Right cardiac atrium (tissue), 5 donors: ENCODE results near the gene PFAS. TPM values are rescaled to one million over a fixed set of nuclear protein-coding genes. Genes with fewer than 3 reads are reported as not detected.
A peak's percentile ranks its signal among the peaks of the same experiment; 100 is the strongest.

Source experiments
- ATAC-seq, 2 donors: fragments of 200-7000 bp; cut with Tn5 transposase; one replicate each; pipeline versions ENCODE4 v1.8.0 to v1.9.1; 2020; ENCODE audit warnings: moderate library complexity in 2 of 2, mild to moderate bottlenecking in 1 of 2
- DNase-seq, 3 donors: peaks; one replicate each; pipeline ENCODE4 v3.0.0-alpha.2; 2020
- H3K27ac ChIP-seq: one replicate; pipeline ENCODE4 v1.5.1; 2013; ENCODE audit warnings: mild to moderate bottlenecking, low read length, control low read depth, moderate library complexity
- H3K27me3 ChIP-seq: one replicate; pipeline ENCODE4 v1.6.1; 2013; ENCODE audit not compliant: control insufficient read depth, insufficient read depth
- H3K4me1 ChIP-seq: one replicate; pipeline ENCODE4 v1.6.1; 2013; ENCODE audit warnings: low read length; ENCODE audit not compliant: control insufficient read depth, insufficient read depth
- H3K4me3 ChIP-seq: one replicate; pipeline ENCODE4 v1.5.1; 2013; ENCODE audit warnings: low read length, control low read depth
- H3K9me3 ChIP-seq: one replicate; pipeline ENCODE4 v1.6.1; 2013; ENCODE audit warnings: low read length; ENCODE audit not compliant: control insufficient read depth
- WGBS: extraction: QIAGEN DNeasy Blood & Tissue Kit; methylation state at CpG from one replicate; pipeline ENCODE4 v1.1.7; 2013; 5-methylcytosine and 5-hydroxymethylcytosine counted together
- intact Hi-C, 4 donors: fragments of 100-400 bp; cut with DNase I; formaldehyde crosslinking; loops; one replicate each; pipeline versions ENCODE4 v1.11.0 to v1.14.0; 2022 to 2023
- polyA plus RNA-seq: library from polyadenylated mRNA; stranded (reverse); fragments of 200-250 nt; gene quantifications from one replicate; pipeline ENCODE4 v1.2.3, GENCODE V29; 2013
- total RNA-seq, 4 donors: library from RNA; stranded (reverse); fragmentation: NEBNext Ultra II Directional; extraction: Animal tissue kit (Norgen Biotek cat#: 25700); gene quantifications; one replicate each; pipeline ENCODE4 v1.2.1, GENCODE V29; 2021
- donor health status: healthy with polysubstance abuse.
- donor health status: DM: no; HTN: yes; CAD: no.
- donor health status: DM: no; HTN: no; CAD: no.
- donor health status: DM: no; HTN: yes; CAD: no; lungs with severe emphysema.
- donor health status: DM: yes; HTN: yes; CAD: no.

Gene PFAS
- total and polyA plus RNA-seq, 5 donors = 7.5 to 19.7 (median 14.6) TPM

- peak; percentile 85 to 94 (median 94) for DNase-seq
- Histone ChIP-seq H3K4me1 (peaks cover 4% of the 10 kb centered on the region), H3K27me3 (no peaks in the 10 kb centered on the region), H3K9me3 (no peaks in the 10 kb centered on the region), H3K4me3 (peak overlapping the region; percentile 92), H3K27ac (peak overlapping the region; percentile 1)
- intact Hi-C loops = no loop called here
- WGBS = 5% methylated on average over 17 of the region's 17 CpGs
- ATAC-seq = no peak
These were observed 40.0 kb downstream of the PFAS start for GRCh38 chr17:8289103-8289397.

GRCh38 chr17:8290043-8290442 is 41.0 kb downstream of the PFAS start:
- Histone ChIP-seq H3K4me1 (peaks cover 10% of the 10 kb centered on the region), H3K9me3 (no peaks in the 10 kb centered on the region), H3K4me3 (no peak overlapping the region), H3K27ac (no peak overlapping the region), H3K27me3 (no peaks in the 10 kb centered on the region)
- DNase-seq (no peak), ATAC-seq (no peak)
- WGBS = 61% methylated on average over 3 of the region's 3 CpGs
- intact Hi-C loops = no loop called here

GRCh38 chr17:8292639-8293395 is 43.7 kb downstream of the PFAS start:
- intact Hi-C loops = no loop called here
- Histone ChIP-seq H3K27ac (no peak overlapping the region), H3K27me3 (no peaks in the 10 kb centered on the region), H3K4me3 (no peak overlapping the region), H3K4me1 (peaks cover 8% of the 10 kb centered on the region), H3K9me3 (no peaks in the 10 kb centered on the region)
- WGBS = 82% methylated on average over 5 of the region's 5 CpGs
- DNase-seq (peak in 1 of 3 donors; percentile 12), ATAC-seq (no peak)

GRCh38 chr17:8294361-8294760 is 45.3 kb downstream of the PFAS start:
- 90% methylated on average over 9 of the region's 9 CpGs for WGBS
- DNase-seq (peak in 1 of 3 donors; percentile 53), ATAC-seq (no peak)
- Histone ChIP-seq H3K9me3 (no peaks in the 10 kb centered on the region), H3K4me1 (peaks cover 7% of the 10 kb centered on the region), H3K27me3 (no peaks in the 10 kb centered on the region), H3K27ac (peak overlapping the region; percentile 95), H3K4me3 (no peak overlapping the region)
- intact Hi-C loops = no loop called here

GRCh38 chr17:8294814-8295316 is 45.8 kb downstream of the PFAS start:
- Histone ChIP-seq H3K27ac (peak overlapping the region; percentile 95), H3K4me1 (peaks cover 7% of the 10 kb centered on the region), H3K4me3 (peak overlapping the region; percentile 69), H3K27me3 (no peaks in the 10 kb centered on the region), H3K9me3 (no peaks in the 10 kb centered on the region)
- DNase-seq = no peak
- intact Hi-C loops = no loop called here
- 6% methylated on average over 15 of the region's 15 CpGs for WGBS
- peak; percentile 8 to 15 for ATAC-seq

GRCh38 chr17:8300226-8300625 is 51.1 kb downstream of the PFAS start:
- no peaks in the 10 kb centered on the region for H3K27me3 ChIP-seq
- H3K27ac ChIP-seq = no peak overlapping the region
- no peaks in the 10 kb centered on the region for H3K4me1 ChIP-seq
- ATAC-seq (no peak), DNase-seq (no peak)
- no peak overlapping the region for H3K4me3 ChIP-seq
- 57% methylated on average over 3 of the region's 3 CpGs for WGBS
- intact Hi-C loops = loop anchor here in 1 of 4 donors (10.0 kb wide), 1 partner anchor 205 kb away; no protein-coding TSS in a partner anchor
- H3K9me3 ChIP-seq = no peaks in the 10 kb centered on the region

GRCh38 chr17:8300627-8301242 is 51.6 kb downstream of the PFAS start:
- H3K9me3 ChIP-seq = no peaks in the 10 kb centered on the region
- intact Hi-C loops = loop anchor here in 1 of 4 donors (10.0 kb wide), 1 partner anchor 206 kb away; no protein-coding TSS in a partner anchor
- no peaks in the 10 kb centered on the region for H3K4me1 ChIP-seq
- WGBS = 13% methylated on average over 8 of the region's 8 CpGs
- DNase-seq (peak; percentile 46 to 78 (median 73)), ATAC-seq (peak; percentile 87 to 88)
- H3K4me3 ChIP-seq = no peak overlapping the region
- no peak overlapping the region for H3K27ac ChIP-seq
- no peaks in the 10 kb centered on the region for H3K27me3 ChIP-seq

- ATAC-seq = peak; percentile 73 to 85
- peak overlapping the region; percentile 79 for H3K27ac ChIP-seq
- intact Hi-C loops = loop anchor here in 2 of 4 donors (10.0 kb wide), 2 partner anchors 54 to 216 kb away; no protein-coding TSS in a partner anchor
- no peaks in the 10 kb centered on the region for H3K4me1 ChIP-seq
- no peaks in the 10 kb centered on the region for H3K27me3 ChIP-seq
- no peaks in the 10 kb centered on the region for H3K9me3 ChIP-seq
- H3K4me3 ChIP-seq = peak overlapping the region; percentile 42
- peak in 2 of 3 donors; percentile 46 to 59 for DNase-seq
- 46% methylated on average over 10 of the region's 10 CpGs for WGBS
These were observed 61.6 kb downstream of the PFAS start for GRCh38 chr17:8310601-8311123.

GRCh38 chr17:8311131-8311790 is 62.2 kb downstream of the PFAS start:
- no peaks in the 10 kb centered on the region for H3K4me1 ChIP-seq

GRCh38 chr17:8312251-8312650 is 63.2 kb downstream of the PFAS start:
- Histone ChIP-seq H3K27ac (no peak overlapping the region), H3K27me3 (no peaks in the 10 kb centered on the region), H3K4me1 (no peaks in the 10 kb centered on the region), H3K4me3 (peak overlapping the region; percentile 34), H3K9me3 (no peaks in the 10 kb centered on the region)
- intact Hi-C loops = loop anchor here in 2 of 4 donors (10.0 kb wide), 2 partner anchors 53 to 217 kb away; no protein-coding TSS in a partner anchor
- peak in 1 of 3 donors; percentile 41 for DNase-seq
- no peak for ATAC-seq
- 60% methylated on average over 13 of the region's 13 CpGs for WGBS

More at GRCh38 chr17:8311131-8311790, 62.2 kb downstream of the PFAS start:
- peak; percentile 69 to 81 (median 70) for DNase-seq
- WGBS = 61% methylated on average over 25 of the region's 25 CpGs
- Histone ChIP-seq H3K27ac (peak overlapping the region; percentile 79), H3K27me3 (no peaks in the 10 kb centered on the region), H3K4me3 (peak overlapping the region; percentile 42), H3K9me3 (no peaks in the 10 kb centered on the region)
- peak; percentile 63 to 82 for ATAC-seq
- intact Hi-C loops = loop anchor here in 2 of 4 donors (10.0 kb wide), 2 partner anchors 54 to 216 kb away; no protein-coding TSS in a partner anchor
